AG08396 (cell line): Measurements from ENCODE around the gene ST6GAL1.
"Not testable (repeated sequence)": the region's sequence is repeated elsewhere in the genome, so short reads cannot be mapped to it uniquely, and the experiment has no call there.

ENCODE experiments used
- DNase-seq: peaks from one replicate; pipeline ENCODE4 v3.0.0; 2012; ENCODE audit warnings: low spot score, mixed read lengths

ST6GAL1 gene

DNA sequence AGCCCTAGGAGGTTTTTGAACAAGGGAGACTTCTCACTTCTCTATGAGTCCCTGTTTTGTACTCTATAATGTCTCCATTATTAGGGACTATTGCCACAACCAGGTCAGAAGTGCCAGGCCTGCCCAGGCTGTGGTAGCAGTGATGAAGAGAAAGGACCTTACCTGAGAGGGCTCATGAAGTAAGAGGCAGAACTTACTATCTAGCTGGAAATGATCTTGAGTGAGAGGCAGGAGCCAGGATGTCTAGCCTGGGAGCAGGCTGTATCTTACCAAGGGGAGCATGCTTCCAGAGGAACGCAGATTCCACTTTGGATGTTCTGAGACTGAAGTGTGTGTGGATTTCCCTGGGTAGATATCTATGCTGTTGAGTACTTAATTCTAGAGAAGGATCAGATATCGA lies 115.7 kb downstream of the ST6GAL1 start:
- DNase-seq: no peak

DNA sequence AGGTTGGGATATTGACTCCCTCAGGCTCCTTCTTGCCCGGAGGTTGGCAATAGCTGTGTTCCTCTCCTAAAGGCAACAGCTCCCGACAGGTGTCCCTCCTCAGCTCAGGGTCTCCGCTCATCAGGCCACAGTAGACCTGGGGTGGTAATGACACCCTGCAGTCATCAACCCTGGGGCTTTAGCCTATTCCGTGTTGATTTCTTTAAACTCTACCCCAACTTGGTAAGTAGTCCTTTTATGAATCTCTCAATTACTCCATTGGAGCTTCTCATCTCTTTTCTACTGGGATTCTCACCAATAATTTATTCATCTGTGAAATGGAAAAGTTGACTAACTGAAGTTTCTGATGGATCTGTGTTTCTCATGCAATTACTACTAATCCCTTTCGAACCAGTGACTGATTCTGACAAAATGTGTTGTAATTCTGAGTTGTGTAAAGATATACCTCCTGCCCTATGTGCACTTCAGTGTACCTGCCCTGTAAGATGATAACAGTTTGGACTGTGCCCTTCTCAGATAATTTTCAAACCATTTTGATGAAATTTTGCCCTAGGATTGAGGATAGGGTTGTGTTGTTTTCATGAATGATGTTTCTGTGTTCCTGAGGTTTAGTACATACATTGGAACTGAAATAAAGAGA lies 119.3 kb downstream of the ST6GAL1 start:
- no peak for DNase-seq

DNA sequence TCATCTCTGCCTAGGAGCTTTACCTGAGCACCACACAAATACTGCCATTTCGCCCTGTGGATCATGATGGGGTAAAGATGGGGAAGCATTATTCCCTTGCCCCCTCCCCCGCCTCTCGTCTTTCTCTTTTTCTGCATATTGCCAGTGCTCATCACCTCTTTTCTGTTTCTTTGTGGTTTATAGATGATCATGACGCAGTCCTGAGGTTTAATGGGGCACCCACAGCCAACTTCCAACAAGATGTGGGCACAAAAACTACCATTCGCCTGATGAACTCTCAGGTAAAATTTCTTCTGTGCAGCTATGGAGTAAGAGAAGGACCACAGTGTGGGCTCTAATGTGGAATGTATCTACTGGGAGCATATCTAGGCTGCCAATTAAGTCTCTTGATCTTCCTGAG lies 120.7 kb downstream of the ST6GAL1 start:
- no peak for DNase-seq

DNA sequence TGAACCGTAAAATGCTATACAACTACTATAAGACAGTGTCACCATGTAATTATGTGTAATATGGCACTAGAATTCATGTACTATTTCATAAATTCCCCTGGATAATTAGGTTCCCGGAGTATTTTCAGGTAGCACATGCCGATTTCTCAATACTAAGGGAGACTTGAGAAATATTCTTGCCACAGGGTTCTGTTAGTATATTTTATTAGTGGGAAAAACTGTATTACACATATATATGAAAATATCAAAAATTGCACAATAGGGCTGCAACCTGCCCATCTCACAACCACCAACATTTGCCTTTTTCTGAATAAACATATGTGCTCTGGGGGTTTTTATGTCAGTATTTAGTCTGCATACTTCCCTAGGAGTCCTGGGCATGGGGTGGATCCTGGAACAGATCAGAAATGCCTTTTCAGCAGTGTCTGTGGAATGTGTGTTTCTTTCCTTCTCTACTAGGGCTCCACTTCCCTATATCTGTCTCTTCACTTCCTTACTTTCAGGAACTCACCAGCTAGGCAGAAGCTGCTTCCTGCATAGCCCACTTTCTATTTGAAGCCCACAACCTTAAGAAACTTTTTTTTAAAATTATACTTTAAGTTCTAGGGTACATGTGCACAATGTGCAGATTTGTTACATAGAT lies 121.5 kb downstream of the ST6GAL1 start:
- DNase-seq: no peak

DNA sequence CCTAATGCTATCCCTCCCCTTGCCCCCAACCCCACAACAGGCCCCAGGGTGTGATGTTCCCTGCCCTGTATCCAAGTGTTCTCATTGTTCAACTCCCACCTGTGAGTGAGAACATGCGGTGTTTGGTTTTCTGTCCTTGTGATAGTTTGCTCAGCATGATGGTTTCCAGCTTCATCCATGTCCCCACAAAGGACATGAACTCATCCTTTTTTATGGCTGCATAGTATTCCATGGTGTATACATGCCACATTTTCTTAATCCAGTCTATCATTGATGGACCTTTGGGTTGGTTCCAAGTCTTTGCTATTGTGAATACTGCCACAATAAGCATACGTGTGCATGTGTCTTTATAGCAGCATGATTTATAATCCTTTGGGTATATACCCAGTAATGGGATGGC lies 122.1 kb downstream of the ST6GAL1 start:
- not testable (repeated sequence) for DNase-seq

DNA sequence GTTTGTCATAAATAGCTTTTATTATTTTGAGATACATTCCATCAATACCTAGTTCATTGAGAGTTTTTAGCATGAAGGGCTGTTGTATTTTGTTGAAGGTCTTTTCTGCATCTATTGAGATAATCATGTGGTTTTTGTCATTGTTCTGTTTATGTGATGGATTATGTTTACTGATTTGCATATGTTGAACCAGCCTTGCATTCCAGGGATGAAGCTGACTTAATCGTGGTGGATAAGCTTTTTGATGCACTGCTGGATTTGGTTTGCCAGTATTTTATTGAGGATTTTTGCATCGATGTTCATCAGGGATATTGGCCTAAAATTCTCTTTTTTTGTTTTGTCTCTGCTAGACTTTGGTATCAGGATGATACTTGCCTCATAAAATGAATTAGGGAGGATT lies 124.1 kb downstream of the ST6GAL1 start:
- not testable (repeated sequence) for DNase-seq

DNA sequence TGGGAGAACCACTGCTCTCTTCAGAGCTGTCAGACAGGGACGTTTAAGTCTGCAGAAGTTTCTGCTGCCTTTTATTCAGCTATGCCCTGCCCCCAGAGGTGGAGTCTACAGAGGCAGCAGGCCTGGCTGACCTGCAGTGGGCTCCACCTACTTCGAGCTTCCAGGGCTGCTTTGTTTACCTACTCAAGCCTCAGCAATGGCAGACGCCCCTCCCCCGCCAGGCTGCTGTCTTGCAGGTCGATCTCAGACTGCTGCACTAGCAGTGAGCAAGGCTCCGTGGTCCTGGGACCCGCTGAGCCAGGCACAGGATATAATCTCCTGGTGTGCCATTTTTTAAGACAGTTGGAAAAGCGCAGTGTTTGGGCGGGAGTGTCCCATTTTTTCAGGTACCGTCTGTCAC lies 127.5 kb downstream of the ST6GAL1 start:
- not testable (repeated sequence) for DNase-seq

DNA sequence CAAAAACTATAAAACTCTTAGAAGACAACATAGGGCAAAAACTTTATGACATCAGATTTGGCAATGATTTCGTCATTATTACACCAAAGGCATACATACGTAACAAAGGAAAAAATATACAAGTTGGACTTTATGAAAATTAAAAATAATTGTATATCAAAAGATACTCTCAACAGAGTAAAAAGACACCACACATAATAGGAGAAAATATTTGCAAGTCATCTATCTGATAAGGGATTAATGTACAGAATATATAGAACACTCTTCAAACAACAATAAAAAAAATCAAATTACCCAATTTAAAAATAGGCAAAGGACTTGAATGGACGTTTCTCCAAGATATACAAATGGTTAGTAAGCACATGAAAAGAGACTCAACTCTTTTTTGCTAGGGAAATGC lies 131.4 kb downstream of the ST6GAL1 start:
- DNase-seq: no peak

DNA sequence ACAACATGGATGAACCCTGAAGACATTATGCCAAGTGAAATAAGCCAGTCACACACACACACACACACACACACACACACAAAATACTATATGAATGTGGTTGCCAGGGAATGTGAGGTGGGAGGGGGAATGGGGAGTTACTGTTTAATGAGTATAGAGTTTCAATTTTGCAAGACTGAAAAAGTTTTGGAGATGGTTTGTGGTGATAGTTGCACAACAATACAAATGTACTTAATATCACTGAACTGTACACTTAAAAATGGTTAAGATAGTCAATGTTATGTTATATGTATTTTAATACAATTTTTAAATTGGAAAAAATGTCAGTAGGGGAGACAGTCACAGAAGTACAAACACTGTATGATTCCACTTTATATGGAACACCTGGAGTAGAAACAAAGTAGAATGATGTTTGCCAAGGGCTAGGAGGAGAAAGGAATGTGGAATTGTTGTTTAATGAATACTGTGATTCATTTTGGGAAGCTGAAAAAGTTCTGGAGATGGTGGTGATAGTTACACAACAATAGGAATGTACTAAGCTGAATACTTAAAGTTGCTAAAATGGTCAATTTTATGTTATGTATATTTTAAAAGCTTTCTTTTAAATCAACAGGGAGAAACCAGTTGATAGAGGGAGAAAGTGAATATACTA lies 132.3 kb downstream of the ST6GAL1 start:
- no peak for DNase-seq

DNA sequence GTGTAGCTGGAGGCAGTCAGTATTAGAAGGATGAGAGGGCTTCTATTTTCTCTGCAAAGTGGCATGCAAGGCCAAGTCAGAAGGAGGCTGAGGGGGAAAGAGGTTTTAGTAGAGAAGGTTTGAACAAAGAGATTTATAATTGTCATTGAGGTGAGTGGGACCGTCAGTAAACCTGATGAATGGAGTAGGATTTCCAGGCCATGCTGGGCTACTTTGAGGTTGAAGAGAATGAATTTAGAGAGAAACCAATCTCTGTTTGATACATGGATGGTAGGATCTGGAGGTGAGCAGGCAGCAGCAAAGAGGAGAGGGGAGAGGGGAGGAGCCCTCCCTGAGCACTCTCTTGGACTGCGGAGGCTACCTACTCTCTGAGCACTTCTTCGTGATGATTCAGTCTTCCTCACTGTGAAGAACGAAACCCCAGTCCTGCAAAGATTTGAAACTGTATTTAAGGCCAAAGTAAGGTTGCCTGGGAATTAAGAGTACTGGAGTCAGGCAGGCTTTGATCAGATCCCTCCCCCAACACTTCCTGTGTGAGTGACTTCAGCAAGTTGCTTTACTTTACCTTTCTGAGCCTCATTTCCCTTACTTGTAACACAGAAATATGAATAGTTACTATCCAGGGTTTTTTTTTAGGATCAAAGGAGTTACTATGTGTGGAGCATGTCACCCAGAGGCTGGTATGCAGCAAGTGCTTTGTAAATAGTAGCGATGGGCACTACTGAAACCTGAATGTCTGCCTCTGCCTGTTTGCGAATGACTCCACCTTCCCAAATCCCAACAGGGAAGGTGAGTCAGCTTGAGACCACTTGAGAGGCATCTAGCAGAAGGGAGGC lies 133.2 kb downstream of the ST6GAL1 start:
- DNase-seq: no peak

DNA sequence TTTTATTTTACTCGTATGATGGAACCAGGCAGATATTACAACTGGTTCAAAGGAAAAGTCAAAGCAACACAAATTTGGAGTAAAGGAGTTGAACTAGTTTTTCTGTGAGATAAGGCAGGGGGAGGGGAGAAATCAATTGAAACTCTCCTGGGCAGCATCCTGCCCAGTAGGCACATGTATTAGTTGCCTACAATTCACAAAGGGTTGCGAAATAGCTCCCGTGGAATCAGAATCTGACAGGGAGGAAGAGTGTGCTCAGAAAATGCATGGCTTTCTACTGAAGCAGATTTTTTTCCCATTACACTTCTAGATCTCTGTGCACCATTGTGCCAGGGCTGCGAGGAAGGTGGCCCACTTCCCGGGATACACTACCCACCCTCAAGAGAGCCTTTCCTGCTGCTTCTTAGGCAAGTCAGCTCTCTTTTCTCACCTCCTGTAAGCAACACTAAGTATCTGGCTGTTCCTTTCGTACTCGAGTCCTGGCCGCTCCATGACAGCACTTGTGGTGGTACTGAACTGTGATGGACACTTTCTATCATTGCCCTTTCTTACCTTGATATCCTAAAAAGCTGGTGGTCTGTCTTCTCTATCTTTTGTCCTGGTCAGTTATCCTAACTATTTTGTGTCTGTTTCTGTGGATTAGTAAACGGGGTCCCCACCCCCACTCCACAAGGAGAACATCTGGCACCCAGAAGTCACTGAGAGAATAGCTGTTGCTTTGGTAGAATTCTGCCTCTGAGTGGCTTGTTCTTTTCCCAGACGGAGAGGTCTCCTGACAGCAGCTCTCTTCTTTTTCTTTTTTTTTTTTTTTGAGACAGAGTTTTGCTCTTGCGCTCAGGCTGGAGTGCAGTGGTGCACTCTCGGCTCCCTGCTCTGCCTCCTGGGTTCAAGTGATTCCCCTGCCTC lies 134.1 kb downstream of the ST6GAL1 start:
- no peak for DNase-seq

DNA sequence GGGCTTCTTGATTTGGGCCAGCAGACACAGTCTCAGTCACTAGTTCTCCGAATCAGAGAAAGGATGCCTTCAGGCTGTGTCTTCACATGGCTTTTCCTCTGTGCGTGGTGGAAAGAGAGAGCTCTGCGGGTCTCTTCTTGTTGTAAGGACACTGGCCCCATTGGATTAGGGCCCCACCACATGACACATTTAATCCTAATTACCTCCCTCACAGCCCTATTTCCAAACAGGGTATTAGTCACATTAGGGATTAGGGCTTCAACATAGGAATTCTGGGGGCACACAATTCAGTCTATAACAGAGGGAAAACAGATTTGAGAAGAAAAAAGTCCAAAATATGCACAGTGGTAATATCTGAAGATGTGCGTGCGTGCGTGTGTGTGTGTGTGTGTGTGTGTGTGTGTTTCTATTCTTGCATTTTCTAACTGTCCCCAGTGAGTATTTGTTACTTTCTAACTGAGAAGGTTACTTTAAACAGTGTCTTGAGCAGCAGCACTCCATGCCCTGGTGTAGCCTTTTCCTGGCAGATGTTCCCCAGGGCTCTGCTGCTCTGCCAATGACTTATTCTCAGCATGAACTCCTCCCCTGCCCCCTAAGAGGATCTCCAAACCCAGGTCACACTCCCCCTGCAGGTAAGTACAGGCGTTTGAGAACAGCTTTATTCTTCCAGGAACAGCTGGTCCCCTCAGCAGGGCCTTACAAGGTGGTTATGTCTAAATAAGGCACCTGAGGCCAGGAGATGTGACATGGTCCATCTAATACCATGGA lies 136.1 kb downstream of the ST6GAL1 start:
- peak; percentile 8 for DNase-seq

DNA sequence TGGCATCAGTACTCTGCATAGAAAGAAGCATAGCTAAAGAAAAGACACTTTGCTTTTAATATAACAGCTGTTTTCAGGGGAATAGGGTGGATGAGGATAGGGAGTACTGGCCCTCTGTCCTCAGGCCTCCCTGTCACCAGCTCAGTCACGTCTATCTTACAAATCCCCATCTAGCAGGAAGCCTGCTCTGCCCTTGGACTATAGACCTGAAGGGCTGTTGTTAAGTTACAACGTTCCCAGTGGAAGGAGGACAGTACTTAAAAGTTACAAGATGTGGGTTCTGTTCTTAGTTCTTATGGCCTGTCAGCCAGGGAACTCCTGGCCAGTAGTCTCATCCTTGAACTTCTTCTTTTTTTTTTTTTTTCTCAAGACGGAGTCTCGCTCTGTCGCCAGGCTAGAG lies 138.5 kb downstream of the ST6GAL1 start:
- no peak for DNase-seq

DNA sequence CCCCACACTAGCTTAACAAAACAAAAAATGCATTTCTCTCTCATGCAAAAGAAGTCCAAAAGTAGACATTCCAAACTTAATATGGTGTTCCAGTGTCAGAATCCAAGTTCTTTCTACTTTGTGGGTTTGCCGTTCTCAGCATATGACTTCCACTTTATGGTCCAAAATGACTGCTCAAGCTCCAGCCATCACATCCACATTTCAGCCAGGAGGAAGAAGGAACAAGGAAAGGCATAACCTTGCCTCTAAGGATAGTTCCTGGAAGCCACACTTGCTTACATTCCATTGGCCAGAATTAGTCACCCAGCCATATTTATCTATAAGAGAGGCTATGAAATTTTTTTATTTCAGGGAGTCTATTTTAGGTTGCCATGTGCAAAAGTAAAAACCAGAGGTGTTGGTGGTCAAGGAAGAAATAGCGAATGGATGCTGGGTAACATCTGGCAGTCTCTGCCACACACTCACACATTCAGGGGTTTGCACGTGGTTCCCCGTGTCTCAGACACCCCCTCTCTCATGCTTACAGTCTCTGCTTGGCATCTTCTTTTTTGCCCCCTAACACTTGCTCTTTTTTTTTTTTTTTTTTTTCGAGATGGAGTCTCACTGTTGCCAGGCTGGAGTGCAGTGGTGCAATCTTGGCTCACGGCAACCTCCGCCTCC lies 139.7 kb downstream of the ST6GAL1 start:
- no peak for DNase-seq

DNA sequence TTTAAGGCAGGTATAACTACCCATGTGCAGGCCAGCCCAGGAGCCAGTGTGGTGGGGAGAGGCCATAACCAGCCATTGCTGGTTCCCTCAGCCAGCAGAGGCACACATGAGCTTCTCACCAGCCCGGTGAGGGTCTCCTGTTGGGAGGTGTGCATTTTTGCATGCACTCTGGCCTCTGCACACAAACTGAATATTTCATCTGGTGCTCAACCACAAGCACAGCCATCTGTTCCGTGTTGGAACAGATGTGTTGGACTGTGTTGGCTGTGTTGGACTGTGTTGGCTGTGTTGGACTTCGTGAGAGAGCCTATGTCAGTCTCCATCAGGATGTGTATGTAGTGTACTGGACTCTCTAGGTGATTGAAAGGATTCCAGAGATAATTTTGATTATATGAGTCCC lies 141.8 kb downstream of the ST6GAL1 start:
- DNase-seq: no peak

DNA sequence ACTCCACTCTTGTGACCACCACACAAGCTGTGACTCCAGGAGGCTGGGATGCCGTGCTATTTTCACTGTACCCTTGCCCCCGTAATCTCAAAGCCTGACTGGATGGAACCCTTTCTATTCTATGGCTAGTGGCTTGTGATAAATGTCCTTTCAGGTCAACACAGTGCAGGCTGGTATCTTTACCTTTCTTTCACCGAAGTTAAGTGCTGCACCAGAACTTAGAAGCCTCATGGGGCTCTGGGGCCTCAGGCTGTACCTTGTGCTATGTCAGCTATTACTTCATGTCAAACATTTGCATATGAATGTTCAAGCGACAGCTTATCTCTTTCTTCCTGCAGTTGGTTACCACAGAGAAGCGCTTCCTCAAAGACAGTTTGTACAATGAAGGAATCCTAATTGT lies 142.2 kb downstream of the ST6GAL1 start:
- no peak for DNase-seq

DNA sequence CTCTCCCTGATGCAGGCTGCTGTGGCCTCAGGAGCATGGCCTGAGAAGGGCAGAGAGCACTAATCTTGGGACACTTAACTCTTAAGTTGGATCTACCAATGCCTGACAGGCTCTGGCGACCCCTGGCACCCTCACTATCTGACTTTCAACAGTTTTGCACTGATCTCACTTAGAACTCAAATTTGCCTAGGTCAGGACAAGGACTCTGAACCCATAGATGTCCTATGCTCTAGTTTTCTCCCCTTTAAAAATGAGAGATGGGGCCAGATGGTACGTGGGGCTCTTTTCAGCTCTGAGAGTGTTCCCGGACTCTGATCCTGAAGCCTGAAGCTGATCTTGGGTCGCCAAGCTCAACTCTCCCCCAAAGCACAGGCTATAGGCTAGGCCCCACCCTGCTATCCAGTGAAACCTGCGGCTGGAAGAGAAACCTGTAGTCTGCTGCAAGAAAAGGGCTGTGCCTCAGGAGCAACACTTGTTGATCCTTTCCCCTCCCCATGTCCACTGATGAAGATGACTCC lies 143.3 kb downstream of the ST6GAL1 start:
- no peak for DNase-seq

DNA sequence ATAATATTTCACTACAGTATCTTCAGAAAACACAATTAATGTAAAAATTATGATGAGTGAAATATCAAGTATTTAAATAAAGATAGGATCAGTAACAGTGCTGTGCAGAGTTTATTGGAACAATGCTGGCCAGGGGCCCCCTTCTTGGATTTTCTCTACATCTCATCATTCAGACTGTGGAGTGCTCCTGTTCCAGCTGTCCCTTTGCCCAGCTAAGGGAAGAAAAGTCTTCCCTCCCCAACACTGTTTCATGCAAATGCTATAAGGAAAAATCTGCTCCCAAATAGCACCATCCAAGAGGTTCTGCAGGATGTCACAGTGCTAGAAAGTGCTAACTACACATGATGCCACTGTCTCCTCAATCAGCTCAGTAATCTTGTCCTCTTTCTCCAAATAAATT lies 144.5 kb downstream of the ST6GAL1 start:
- no peak for DNase-seq

DNA sequence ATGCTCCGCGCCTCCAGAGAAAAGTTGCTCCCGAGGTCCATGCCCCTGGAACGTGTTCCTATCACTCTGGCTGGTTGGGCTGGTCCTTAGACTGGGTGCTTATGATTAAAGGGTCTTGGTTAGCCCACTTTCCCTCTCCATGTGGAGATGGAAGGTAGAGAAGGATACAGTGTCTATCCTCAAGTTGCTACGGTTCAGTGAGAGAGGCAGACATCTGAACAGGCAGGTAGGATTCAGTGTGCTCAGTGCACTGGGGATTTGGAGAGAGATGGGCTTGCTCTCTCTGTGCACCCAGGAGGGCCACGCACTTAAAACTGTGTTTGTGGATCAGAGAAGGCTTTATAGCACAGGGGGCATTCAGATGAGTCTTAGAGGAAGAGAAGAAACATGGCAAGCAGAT lies 146.0 kb downstream of the ST6GAL1 start:
- DNase-seq: no peak

DNA sequence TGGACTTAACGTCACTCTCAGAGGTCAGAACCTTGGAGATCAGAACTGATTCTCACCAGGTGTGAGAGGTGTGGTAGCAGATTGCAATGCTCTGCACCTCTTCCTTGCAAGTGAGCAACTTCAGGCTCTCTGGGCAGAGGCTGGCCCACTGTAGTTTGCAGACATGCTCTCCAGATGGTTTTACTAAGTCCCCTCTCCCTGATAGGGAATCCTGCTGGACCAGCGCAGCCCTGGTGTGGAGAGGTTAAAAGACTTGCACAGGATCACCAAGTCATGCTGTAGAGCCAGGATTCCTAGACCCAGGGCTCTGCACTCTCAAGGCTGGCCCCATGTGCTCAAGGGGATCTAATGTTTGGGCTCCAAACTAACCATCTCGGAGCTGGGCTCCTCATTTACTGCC lies 146.8 kb downstream of the ST6GAL1 start:
- no peak for DNase-seq
